ENCODE results near the gene ARFIP2. TPM values are rescaled to one million over a fixed set of nuclear protein-coding genes. Genes with fewer than 3 reads are reported as not detected.

ARFIP2 gene
- total and polyA plus RNA-seq, 10 of the 15 experiments (the other 5 are each of a cell fraction or from before 2014, with no cell fraction given) = 11.7 to 59.8 (median 48.0) TPM

- TF ChIP-seq CTCF (IDR thresholded peaks at IDR 0.05 in 2 of 3, conservative IDR thresholded peaks at IDR 0.05 in 1 of 3; ENCODE audit: control insufficient read depth in 2 of 3, extremely low read depth in 1 of 3, insufficient read depth in 1 of 3, low read depth in 3 of 3, low read length in 3 of 3) (no peak), RUNX3 (IDR thresholded peaks at IDR 0.05; ENCODE audit: low read length) (peak; percentile 82)
Measured at GRCh38 chr11:6486256-6486655, 5.1 kb upstream of the ARFIP2 start (continued).

GRCh38 chr11:6485661-6486060, 4.5 kb upstream of the ARFIP2 start:
- POLR2A ChIA-PET = interaction anchor here (1.1 to 2.0 kb wide), 4 partner anchors 11 to 17 kb away, joined by 3 to 4 read pairs (median 4); partner anchors contain the start of genes DNHD1 and TRIM3
- WGBS (ENCODE audit: insufficient coverage, insufficient replicate concordance, low lambda C conversion rate, missing lambda C conversion rate) = 99% methylated on average over 3 of the region's 3 CpGs
- H3K4me2 ChIP-seq (ENCODE audit: control insufficient read depth, insufficient read depth) = 0 out of 2 replicates have a peak overlapping the region, but pooled peaks have one; percentile 2
- TF ChIP-seq BHLHE40 (IDR thresholded peaks at IDR 0.05; ENCODE audit: borderline replicate concordance in 1 of 2, low read depth in 2 of 2, low read length in 1 of 2) = no peak
- no peak for TF ChIP-seq HDAC6 (IDR thresholded peaks at IDR 0.05; ENCODE audit: unreplicated experiment)
- TF ChIP-seq KAT2A (conservative IDR thresholded peaks at IDR 0.05; ENCODE audit: control insufficient read depth, low read depth, low read length) = no peak
- TF ChIP-seq TAF1 (IDR thresholded peaks at IDR 0.05; ENCODE audit: borderline replicate concordance, low read depth, low read length) = no peak
- no peak for TF ChIP-seq PAX5 (IDR thresholded peaks at IDR 0.05; ENCODE audit: borderline replicate concordance, low read depth, low read length)
- TF ChIP-seq CUX1 (IDR thresholded peaks at IDR 0.05; ENCODE audit: insufficient replicate concordance, low read depth, low read length) = no peak
- no peak for TF ChIP-seq KLF5 (IDR thresholded peaks at IDR 0.05; ENCODE audit: partially characterized antibody)
- TF ChIP-seq MAX (IDR thresholded peaks at IDR 0.05; ENCODE audit: low read depth, low read length) = no peak

More at GRCh38 chr11:6485661-6486060, 4.5 kb upstream of the ARFIP2 start:
- no peaks in the 10 kb centered on the region for H3K9me3 ChIP-seq (replicated peaks; ENCODE audit: control insufficient read depth, insufficient read depth, low read length)
- intact Hi-C loops (cut with micrococcal nuclease; ENCODE audit: unreplicated experiment) = loop anchor here (10.0 kb wide), 2 partner anchors 251 to 1039 kb away; partner anchors contain the start of genes CNGA4 and FHIP1B
- no TSS peak for BruUV-seq (replicated peaks)
- H3K4me3 ChIP-seq = no peak overlapping the region
- peaks cover 11% of the 10 kb centered on the region for H3K4me1 ChIP-seq (ENCODE audit: control insufficient read depth, insufficient read depth, low read length)
- ChIA-PET RAD21 (ENCODE audit: unreplicated experiment) (interaction anchor here (0.8 to 3.4 kb wide), 2 partner anchors 106 to 134 kb away, joined by 3 to 14 read pairs; partner anchors contain the start of gene TPP1), CTCF (interaction anchor here (1.0 to 10.7 kb wide), 9 partner anchors 8 to 220 kb away, joined by 3 to 119 read pairs (median 4); partner anchors contain the start of gene TPP1), SMC1A (ENCODE audit: uncharacterized antibody, unreplicated experiment) (interaction anchor here (1.1 to 2.4 kb wide), 6 partner anchors 10 to 107 kb away, joined by 4 to 8 read pairs (median 5); no protein-coding TSS in a partner anchor)
- ATAC-seq (no peak), DNase-seq (ENCODE audit: low read depth, low spot score) (no peak), FAIRE-seq (no peak)
- H3K9ac ChIP-seq (ENCODE audit: control insufficient read depth, insufficient read depth, low read length) = no peak overlapping the region
- no peak overlapping the region for H2AFZ ChIP-seq (ENCODE audit: control insufficient read depth, low read depth, low read length)
- H3K27me3 ChIP-seq (replicated peaks in 1 of 2; ENCODE audit: control insufficient read depth in 2 of 2, insufficient read depth in 2 of 2, low read length in 1 of 2) = no peaks in the 10 kb centered on the region
- peaks cover 0 to 12% of the 10 kb centered on the region in 2 experiments; a peak in 2 of 4 replicates for H3K36me3 ChIP-seq (ENCODE audit: control insufficient read depth in 2 of 2, insufficient read depth in 2 of 2, low read length in 1 of 2)
- in situ Hi-C loops (cut with MboI) = no loop called here
- H3K79me2 ChIP-seq (ENCODE audit: control insufficient read depth, insufficient read depth, low read length) = peaks cover 29% of the 10 kb centered on the region
- H3K27ac ChIP-seq (ENCODE audit: control insufficient read depth, insufficient read depth) = no peak overlapping the region
- H4K20me1 ChIP-seq (ENCODE audit: control insufficient read depth, insufficient read depth) = no peaks in the 10 kb centered on the region

All from GM12878 (cell line).